ENCODE data around the gene FEM1C.

GRCh38 chr5:115514220-115514619, 30.4 kb downstream of the FEM1C start:
- TF ChIP-seq CTCF (IDR thresholded peaks at IDR 0.05; ENCODE audit: low read depth, low read length) = no peak
- no peak for TF ChIP-seq EZH2phosphoT487 (IDR thresholded peaks at IDR 0.05; ENCODE audit: low read depth)

Measured in OCI-LY3 (cell line).